C1 segment of cervical spinal cord (tissue), 14 donors: ENCODE measurements around the gene LRRTM1.

Experiments used
- DNase-seq, 14 donors: peaks; one replicate each; lab custom pipeline; 2025; lab: John Stamatoyannopoulos, UW

The LRRTM1 gene, protein sequence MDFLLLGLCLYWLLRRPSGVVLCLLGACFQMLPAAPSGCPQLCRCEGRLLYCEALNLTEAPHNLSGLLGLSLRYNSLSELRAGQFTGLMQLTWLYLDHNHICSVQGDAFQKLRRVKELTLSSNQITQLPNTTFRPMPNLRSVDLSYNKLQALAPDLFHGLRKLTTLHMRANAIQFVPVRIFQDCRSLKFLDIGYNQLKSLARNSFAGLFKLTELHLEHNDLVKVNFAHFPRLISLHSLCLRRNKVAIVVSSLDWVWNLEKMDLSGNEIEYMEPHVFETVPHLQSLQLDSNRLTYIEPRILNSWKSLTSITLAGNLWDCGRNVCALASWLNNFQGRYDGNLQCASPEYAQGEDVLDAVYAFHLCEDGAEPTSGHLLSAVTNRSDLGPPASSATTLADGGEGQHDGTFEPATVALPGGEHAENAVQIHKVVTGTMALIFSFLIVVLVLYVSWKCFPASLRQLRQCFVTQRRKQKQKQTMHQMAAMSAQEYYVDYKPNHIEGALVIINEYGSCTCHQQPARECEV

DNA sequence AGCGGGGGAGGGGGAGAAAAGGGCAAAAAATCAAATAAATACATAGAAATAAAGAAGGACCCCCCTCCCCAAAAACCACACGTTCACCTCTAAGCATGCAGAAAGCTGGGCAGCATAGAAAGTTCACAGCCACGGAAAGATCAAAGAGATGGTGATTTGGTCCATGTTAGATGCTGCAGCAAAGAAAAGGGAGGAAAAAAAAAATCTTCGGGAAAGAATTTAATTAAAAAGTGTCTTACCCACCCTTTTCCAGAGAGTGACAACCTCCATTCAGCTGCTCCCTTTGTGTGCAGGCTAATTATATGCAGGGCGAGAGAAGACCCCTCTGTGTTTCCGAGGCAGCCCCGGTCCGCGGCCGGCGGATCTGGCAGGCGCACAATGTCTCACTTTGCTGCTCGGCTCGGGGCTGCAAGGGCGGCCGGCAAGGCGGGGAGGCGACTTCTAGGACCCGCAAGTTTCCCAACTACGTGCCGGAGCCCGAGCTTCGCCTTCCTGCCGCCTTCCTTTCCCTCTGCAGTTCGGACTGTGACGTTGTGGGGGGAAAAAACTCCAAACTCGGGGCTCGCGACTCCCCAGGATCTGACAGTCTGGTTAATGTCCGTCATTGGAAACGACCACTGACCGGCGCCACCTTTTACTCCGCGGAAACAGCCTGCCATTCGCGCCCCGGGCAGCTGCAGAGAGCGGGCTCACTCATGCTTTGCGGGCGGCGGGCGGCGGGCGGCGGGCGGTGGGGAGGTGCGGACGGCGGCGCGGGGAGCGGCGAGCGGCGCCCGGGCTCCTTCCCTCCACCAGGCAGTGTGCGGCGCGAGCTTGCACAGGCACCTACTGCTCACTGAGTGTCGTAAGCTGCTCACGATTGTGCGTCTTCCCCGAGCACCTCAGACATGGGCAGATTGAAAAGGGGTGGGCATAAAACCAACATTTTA, at the start of gene LRRTM1:
TSS of gene LRRTM1 (minus strand) at position 844 of the 929 bp plus-strand sequence. CDS start 933 bp downstream, outside the sequence.
- peak in 3 of 14 donors; percentile 3 to 64 (median 11) for DNase-seq

DNA sequence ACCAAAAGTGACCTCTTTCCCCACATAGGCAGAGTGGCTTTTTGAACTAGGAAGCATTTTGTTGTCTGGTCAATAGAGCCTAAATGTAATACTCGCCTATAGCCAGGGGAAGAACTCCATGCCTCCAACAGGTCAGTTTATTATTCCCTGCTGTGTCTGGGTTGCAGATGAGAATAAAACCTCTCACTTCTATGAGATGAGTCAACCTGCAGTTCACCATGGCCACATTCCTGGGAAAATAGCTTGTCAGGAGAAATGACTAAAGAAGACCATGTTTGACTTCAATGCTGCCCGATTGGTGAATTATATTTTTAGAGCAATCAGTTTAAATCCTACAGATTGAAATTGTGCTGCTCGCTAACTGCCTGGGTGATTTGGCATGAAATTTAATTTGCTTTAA, 46.7 kb upstream of the LRRTM1 start:
- no peak for DNase-seq

DNA sequence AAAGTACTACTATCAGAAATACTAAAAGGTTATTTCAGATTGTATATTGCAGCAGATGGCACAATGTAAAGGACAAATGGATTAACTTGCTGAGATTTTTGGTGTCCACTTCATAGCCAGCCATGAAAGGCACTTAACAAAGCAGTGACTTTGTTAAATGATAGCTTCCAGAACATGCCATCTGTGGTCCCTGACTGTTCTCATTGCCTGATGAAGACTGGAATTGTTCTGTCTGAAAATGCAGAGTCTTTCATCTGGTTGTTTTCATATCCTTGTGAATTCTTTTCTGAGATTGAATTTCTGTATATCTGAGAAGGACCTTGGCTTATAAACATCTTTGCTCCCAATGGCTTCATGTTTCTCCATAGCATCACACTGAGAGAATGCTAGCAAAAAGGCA, 44.4 kb upstream of the LRRTM1 start:
- no peak for DNase-seq

DNA sequence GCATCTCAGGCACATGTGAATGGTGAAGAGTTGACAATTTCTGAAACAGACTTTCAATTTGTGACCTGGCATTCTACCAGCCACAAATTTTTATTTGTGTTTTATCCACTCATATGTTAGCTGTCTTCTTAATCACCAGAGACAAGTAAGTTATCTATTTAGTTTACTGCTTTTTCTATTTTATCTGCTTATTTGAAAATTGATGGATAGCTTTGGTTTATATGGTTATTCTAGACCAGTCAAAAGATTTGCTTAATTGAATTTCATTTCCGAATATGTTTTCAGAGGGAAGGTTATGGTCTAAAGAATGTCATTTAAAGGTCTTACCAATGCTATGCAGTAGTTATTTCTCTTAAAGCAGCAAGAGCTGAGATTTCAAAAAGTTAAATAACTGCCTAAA, 43.5 kb upstream of the LRRTM1 start:
- no peak for DNase-seq

DNA sequence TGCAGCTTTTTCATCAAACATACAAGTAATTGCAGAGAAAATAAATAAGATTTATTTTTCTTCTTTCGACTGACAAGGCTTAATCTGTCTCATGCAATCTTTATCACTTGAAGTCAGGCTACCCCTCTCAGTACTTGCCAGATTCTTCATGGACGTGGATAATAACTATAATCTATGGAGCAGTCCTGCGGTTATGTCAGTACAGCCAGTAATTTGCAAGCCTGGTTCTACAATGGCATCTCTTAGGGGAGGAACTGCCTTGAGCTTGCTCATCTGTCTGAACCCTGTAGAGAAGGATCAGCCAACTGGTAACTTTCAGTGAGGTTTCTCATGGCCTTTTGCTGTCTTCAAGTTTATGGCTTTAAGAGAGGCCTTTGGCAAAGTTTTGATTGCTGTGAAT, 35.5 kb upstream of the LRRTM1 start:
- no peak for DNase-seq

DNA sequence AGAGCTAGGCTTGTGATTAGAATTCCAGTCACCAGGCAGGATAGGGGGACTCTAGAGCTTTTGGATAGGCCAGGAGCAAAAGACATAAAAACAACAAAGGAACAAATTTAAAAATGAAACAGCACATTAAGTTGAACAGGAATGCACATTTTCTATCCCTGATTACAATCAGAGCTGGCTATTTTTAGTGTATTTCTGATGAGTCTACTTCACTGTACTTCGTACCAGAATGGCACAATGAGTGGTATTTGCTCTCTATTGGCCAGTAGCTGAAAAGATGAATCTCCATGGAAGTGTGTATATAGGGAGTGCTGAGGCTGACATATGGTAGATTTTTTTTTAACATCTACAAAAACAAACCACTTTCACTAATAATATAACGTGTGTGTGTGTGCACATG, 34.2 kb upstream of the LRRTM1 start:
- DNase-seq: no peak

DNA sequence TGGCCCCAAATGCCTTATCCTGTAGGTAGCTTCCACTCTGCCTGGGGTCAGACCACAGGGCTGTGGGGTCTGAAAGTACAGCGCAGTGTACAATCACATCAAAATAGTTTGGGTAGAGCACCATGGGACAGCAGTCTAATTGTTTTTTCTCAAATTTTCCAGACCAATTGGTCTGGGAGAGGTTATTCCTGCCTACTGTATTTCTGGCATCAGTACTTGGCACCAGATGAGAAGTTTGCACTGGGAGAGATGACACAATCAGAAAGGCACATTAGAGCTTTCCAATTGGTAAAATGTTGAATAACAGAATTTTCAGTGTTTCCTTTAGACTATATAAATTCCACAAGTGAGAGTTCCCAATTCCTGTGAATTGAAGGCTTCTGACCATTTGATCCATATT, 30.9 kb upstream of the LRRTM1 start:
- DNase-seq: peak in 1 of 14 donors; percentile 36

DNA sequence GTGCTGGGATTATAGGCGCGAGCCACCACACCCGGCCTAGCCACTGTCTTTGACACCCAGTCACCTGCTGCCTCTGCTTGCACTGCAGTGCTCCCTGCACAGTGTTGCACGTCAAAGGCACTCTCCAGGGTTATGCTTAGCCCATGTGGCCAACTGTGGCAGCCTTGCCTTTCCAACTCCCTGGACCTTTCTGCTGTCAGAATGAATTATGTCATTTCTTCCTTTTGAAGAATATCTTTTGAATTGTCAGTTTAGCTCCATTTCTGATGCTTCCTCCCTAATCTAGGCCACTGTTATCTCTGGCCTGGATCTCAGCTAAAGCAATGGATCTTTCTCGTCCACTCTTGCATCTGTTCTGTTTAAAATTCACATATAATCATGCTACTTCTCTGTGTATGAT, 29.3 kb upstream of the LRRTM1 start:
- no peak for DNase-seq

DNA sequence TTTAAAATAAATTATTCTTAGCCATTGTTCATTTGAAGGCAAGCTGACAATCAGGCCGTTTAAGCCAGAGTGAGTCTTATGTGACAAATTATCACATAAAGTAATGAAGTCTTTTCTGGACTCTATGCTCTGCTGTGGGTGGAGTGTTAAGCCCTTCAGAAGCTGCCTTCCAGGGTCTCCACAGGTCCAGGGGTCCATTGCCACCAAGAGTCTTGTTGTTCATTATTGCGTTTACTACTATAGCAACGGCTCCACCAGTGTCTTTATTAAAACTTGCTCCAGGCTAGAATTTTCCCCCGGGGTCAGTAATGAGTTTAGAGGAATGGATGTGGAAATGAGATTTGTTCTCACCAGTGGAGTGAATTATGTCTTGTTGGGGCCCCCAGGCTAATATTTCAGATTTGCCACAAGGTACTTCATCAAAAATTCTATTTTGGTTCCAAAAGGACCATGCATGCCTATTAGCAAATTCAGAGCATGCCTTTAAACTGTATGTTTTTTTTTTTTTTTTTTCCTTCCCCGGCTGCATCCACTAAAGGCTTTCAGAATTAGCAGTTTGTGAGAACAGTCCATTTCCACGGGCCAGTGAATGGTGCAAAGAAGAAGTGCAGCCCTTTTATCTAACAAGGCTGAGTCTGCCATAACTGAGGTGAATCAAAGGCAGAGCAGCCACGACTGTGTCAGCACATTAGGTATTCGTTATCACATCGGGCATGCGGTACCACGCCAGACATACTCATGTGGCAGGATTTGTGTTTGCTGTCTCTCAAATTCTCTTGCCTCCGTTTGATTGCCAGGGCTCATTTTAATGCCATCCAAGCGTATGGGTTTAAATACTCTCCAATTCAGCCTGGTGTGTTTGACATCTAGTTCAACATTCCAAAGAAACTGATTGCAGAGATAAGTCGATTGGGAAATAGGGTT, 26.2 kb upstream of the LRRTM1 start:
- no peak for DNase-seq

DNA sequence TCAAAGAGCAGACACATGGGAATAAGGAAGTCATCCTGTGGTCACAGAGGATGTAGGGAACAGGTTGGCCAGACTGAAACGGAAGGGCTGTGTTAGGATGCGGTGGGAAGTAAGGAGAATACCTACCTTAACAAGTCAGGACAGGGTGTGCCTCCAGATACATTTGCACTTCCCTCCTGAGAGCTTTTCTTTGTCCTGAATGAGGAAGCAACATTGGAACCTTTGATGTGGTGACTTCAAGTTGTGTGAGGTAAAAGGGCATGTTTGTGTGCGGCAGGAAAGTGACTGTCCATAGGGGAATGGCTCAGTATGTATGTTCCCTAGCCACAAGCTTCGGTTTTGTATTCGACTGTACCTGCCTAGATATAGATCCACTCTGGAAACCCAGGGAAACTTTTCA, 24.9 kb upstream of the LRRTM1 start:
- DNase-seq: no peak

DNA sequence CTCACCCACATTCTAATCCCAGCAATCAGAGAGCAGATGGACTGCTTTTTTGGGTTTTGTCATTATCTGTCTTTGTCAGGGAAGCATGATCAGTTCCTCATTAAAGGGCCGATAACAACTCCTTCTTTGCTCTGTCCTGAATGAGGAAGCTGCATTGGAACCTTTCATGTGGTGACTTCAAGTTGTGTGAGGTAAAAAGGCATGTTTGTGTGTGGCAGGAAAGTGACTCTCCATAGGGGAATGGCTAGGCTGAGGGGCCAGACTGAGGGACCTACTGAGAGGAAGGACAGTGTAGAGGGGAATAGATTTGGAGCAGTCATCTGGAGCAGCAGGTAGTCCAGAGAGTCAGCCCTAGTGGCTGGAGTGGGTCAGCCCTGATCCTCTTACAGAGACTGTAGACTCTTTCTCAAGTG, 23.6 kb upstream of the LRRTM1 start:
- DNase-seq: no peak

DNA sequence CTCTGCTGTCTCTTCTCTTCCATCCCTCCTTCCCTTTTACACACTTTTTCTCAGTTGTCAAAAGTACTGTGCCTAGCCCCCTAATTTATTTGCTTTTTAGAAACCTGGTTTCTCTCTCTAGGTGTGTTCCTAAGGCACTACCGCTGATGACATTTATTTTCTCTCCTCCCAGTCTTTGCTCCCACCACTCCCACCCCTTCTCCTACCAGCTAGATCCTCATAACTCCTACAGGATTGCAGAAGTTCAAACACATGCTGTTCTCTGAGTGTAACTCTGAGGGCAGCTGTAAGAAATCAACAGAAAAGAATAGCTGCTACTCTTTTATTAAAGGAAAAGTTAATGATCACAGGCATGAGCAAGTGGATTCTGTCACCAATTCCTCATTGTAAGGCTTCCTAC, 22.3 kb upstream of the LRRTM1 start:
- DNase-seq: no peak

DNA sequence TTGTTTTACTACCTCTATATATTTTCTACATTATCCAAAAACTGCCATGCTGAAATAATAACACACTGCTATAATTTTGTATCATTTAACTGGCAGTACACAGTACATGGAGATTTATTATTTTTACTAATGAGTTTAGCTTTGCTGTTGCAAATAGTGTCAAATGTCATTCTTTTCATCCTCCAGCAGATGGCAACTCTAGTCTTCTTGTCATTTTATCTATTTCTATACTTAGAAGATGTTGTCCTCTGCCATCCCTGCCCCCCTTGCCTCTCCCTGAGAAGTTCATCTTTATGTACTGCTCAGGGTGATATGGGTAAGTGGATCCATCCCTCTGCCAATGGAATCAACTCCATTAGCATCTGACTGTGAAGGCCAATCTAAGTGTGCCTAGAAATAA, 21.7 kb upstream of the LRRTM1 start:
- peak in 1 of 14 donors; percentile 13 for DNase-seq

DNA sequence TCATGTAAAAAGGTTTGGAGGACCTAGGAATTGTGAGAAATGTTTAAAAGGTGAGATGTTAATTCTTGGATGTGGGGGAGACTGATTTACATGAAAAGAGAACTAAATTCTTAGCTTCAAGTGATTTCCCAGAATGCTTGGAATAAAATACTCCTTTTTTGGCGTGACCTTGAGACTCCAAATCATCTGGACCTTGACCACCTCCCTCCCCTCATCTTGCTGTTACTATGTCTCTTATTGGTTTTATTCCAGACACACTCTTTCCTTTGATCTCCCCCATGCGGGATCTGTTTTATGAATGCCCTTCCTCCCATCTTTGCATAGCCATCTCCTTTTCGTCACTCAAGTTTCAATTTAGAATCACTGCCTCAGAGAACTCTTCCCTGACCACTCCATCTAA, 20.0 kb upstream of the LRRTM1 start:
- DNase-seq: no peak

DNA sequence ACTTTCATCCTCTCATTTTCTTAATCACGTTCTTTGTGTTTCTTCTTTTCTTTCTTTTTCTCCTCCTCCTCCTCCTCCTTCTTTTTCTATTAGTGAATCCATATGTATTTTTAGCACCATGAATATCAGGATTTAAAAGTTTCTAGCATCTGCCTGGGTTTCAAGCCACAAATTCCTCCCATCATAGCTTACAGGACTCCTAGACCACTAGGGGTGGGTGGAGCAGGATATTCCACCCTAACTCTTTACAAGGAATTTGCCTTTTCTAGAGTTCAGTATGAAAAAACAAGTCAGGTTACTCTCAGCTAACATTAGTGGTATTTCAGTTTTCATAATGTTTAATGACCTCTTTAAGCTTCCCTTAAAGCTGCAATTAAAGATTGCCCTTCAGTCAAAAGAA, 19.1 kb upstream of the LRRTM1 start:
- no peak for DNase-seq

DNA sequence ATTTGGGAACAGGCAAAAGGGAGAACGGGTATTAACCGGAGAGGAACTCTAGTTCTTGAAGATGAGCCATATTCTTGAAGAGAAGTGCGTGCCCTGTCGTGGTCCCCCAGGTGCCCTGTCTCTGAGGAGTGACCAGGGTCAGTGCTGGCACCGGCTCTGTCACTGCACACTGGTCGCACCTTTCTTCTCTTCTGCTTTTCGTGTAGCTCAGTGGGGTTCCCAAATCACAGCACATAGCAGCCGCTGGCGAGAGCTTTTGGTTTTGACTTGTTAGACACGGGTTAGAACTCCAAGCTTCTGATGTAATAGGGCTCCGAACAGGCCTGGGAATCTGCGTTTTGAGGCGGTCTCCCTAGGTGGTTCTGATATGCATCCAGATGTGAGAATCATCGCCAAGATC, 18.4 kb upstream of the LRRTM1 start:
- DNase-seq: no peak

DNA sequence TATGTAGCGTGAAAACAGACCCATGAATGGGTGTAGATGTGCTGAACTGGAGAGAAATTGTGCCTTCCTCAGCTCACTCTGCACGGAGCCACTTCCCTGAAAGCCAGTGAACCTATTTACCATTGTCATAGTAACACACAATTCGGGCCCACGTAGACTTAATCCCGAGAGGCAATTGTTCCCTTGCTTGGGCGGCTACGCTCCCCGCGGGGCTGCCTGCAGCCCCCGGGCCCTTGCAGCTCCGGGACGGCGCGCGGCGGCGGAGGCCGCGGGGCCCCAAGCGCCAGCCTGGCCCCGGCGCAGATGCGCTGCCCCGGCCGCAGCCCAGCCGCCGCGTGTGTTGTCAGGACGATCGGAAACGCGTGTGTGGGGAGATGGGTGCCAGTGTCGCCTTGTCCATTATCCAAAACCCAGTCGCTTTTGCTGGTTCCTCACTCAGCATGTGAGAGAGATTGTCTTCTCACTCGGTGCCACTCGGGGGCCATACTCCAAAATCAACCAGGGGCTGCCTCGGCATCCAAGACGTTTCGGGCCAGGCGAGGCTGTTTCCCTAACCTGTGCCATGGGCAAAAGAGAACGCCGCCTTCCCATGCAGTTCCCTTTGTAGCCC, 17.9 kb upstream of the LRRTM1 start:
- peak in 1 of 14 donors; percentile 13 for DNase-seq

DNA sequence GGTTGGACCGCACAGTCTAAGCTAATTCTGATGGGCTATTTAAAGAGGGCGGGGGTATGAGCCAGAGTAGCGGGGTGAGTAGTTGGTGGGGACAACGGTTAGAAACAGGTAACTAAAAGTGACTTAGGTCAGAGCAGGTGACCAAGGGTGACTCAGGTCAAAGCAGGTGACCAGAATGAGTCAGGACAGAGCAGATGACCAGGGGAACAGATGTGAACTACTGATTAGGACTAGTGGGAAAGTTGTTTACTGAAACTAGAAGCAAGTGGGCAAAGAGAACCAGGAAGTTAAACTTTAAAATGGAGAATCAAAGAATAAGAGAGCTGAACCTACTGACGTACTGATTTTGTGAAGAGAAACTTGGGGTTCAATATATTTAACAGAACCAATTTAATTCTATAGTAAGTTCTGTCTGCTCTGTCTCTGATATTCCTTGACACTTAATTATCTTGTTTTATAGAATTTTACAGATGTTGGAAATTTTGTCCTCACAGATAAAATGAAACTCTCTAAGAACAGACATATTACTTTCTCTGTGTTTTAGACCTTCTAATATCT, 7.8 kb upstream of the LRRTM1 start:
- DNase-seq: no peak

DNA sequence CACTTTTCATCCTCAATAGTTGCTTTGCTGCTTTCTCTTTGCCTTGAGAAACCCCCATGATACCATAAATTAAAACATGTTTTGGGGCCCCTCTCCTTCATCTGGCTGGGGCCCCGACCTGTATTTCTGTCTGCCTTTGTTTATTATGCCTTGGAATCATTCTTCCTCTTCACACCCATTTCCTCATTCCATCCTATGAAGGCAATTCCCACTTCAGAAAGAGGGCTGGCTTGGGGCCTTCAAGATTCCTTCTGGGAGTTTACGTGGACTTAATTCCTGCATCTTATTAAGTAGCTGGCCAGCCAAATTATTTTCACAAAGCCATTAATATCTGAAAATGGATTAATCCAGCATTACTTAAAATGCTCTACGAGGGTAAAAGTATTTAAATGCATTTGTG, 6.8 kb upstream of the LRRTM1 start:
- DNase-seq: no peak
